Activated naive CD4-positive, alpha-beta T cell treated with anti-CD3 and anti-CD28 coated beads, Interleukin-2, amount 50 U/mL, for 72 hours (primary cell): ENCODE data around the gene LPAR1. TPM values are rescaled to one million over a fixed set of nuclear protein-coding genes. Genes with fewer than 3 reads are reported as not detected.

Source experiments
- ATAC-seq, 2 donors: fragments of 150-1000 bp; cut with Tn5 transposase; 2 replicates each; pipeline ENCODE4 v1.10.0; 2021; ENCODE audit warnings: mild to moderate bottlenecking in 2 of 2, moderate library complexity in 2 of 2
- DNase-seq, 2 donors: peaks; one replicate each; pipeline ENCODE4 v3.0.0; 2021 to 2022; ENCODE audit warnings: low spot score in 2 of 2
- H3K27ac Mint-ChIP-seq, 2 donors: one replicate each; pipeline ENCODE4 v1.8.0; 2022; ENCODE audit warnings: mild to moderate bottlenecking in 2 of 2, mixed read lengths in 2 of 2
- H3K36me3 Mint-ChIP-seq, 2 donors: one replicate each; pipeline ENCODE4 v1.8.0; 2022; ENCODE audit warnings: mixed read lengths in 2 of 2
- H3K9me3 Mint-ChIP-seq, 2 donors: one replicate each; pipeline ENCODE4 v1.8.0; 2022; ENCODE audit warnings: mixed read lengths in 2 of 2
- total RNA-seq, 2 donors: library from RNA; stranded (reverse); gene quantifications; one replicate each; pipeline ENCODE4 v1.2.3, GENCODE V29; 2022

Gene LPAR1
- total RNA-seq, 2 donors from 2014 or later, result not detected

- peaks cover 0 to 23% of the 10 kb centered on the region in 2 donors for H3K36me3 Mint-ChIP-seq
- H3K27ac Mint-ChIP-seq, result no peak overlapping the region
- H3K9me3 Mint-ChIP-seq, result peaks cover 13 to 27% of the 10 kb centered on the region in 2 donors
- ATAC-seq (no peak), DNase-seq (no peak)
Measured at GRCh38 chr9:110951805-110952539, 86.3 kb downstream of the LPAR1 start.

GRCh38 chr9:110950041-110950645 lies 88.1 kb downstream of the LPAR1 start:
- Mint-ChIP-seq H3K36me3 (peaks cover 0 to 23% of the 10 kb centered on the region in 2 donors), H3K27ac (no peak overlapping the region), H3K9me3 (peaks cover 13 to 26% of the 10 kb centered on the region in 2 donors)
- ATAC-seq (no peak), DNase-seq (no peak)

GRCh38 chr9:110949081-110949480 lies 89.2 kb downstream of the LPAR1 start:
- DNase-seq, result no peak
- Mint-ChIP-seq H3K9me3 (peaks cover 10 to 16% of the 10 kb centered on the region in 2 donors), H3K27ac (no peak overlapping the region), H3K36me3 (peaks cover 0 to 16% of the 10 kb centered on the region in 2 donors)
- ATAC-seq, result no peak

- H3K36me3 Mint-ChIP-seq, result peaks cover 0 to 2% of the 10 kb centered on the region in 2 donors
- ATAC-seq, result no peak
- H3K9me3 Mint-ChIP-seq, result peaks cover 0 to 3% of the 10 kb centered on the region in 2 donors
- H3K27ac Mint-ChIP-seq, result no peak overlapping the region
- DNase-seq, result no peak
Measured at GRCh38 chr9:110947491-110948044, 90.7 kb downstream of the LPAR1 start.

- no peak for DNase-seq
- no peaks in the 10 kb centered on the region for H3K36me3 Mint-ChIP-seq
Measured at GRCh38 chr9:110942522-110942921, 95.7 kb downstream of the LPAR1 start.

GRCh38 chr9:110940951-110941557 lies 97.2 kb downstream of the LPAR1 start:
- Mint-ChIP-seq H3K9me3 (no peaks in the 10 kb centered on the region), H3K27ac (no peak overlapping the region), H3K36me3 (no peaks in the 10 kb centered on the region)
- no peak for DNase-seq
- ATAC-seq, result no peak

More at GRCh38 chr9:110942522-110942921, 95.7 kb downstream of the LPAR1 start:
- Mint-ChIP-seq H3K9me3 (no peaks in the 10 kb centered on the region), H3K27ac (no peak overlapping the region)
- ATAC-seq, result no peak

GRCh38 chr9:110939573-110939972 lies 98.7 kb downstream of the LPAR1 start:
- ATAC-seq (no peak), DNase-seq (no peak)
- no peak overlapping the region for H3K27ac Mint-ChIP-seq
- H3K9me3 Mint-ChIP-seq, result peaks cover 4% of the 10 kb centered on the region in 2 donors
- no peaks in the 10 kb centered on the region for H3K36me3 Mint-ChIP-seq

- Mint-ChIP-seq H3K27ac (no peak overlapping the region), H3K36me3 (no peaks in the 10 kb centered on the region), H3K9me3 (peaks cover 4 to 6% of the 10 kb centered on the region in 2 donors)
- ATAC-seq, result no peak
- DNase-seq, result no peak
Measured at GRCh38 chr9:110939047-110939446, 99.2 kb downstream of the LPAR1 start.

GRCh38 chr9:110938242-110938641 lies 100.0 kb downstream of the LPAR1 start:
- no peak for ATAC-seq
- no peak for DNase-seq
- H3K27ac Mint-ChIP-seq, result no peak overlapping the region
- no peaks in the 10 kb centered on the region for H3K36me3 Mint-ChIP-seq
- H3K9me3 Mint-ChIP-seq, result peaks cover 4 to 6% of the 10 kb centered on the region in 2 donors

- no peak for ATAC-seq
- no peak overlapping the region for H3K27ac Mint-ChIP-seq
- no peaks in the 10 kb centered on the region for H3K36me3 Mint-ChIP-seq
- H3K9me3 Mint-ChIP-seq, result peaks cover 4 to 6% of the 10 kb centered on the region in 2 donors
- no peak for DNase-seq
Measured at GRCh38 chr9:110936719-110937452, 101.4 kb downstream of the LPAR1 start.

- peaks cover 4 to 6% of the 10 kb centered on the region in 2 donors for H3K9me3 Mint-ChIP-seq
- no peak for ATAC-seq
- no peak for DNase-seq
- H3K36me3 Mint-ChIP-seq, result no peaks in the 10 kb centered on the region
- H3K27ac Mint-ChIP-seq, result no peak overlapping the region
Measured at GRCh38 chr9:110936237-110936636, 102.0 kb downstream of the LPAR1 start.

- H3K36me3 Mint-ChIP-seq, result no peaks in the 10 kb centered on the region
- no peak overlapping the region for H3K27ac Mint-ChIP-seq
- H3K9me3 Mint-ChIP-seq, result peaks cover 4 to 6% of the 10 kb centered on the region in 2 donors
- DNase-seq (no peak), ATAC-seq (no peak)
Measured at GRCh38 chr9:110935829-110936228, 102.4 kb downstream of the LPAR1 start.

GRCh38 chr9:110933350-110934001 lies 104.8 kb downstream of the LPAR1 start:
- Mint-ChIP-seq H3K27ac (no peak overlapping the region), H3K9me3 (peaks cover 4 to 6% of the 10 kb centered on the region in 2 donors), H3K36me3 (no peaks in the 10 kb centered on the region)
- no peak for DNase-seq
- ATAC-seq, result peak in 1 of 2 donors; percentile 57

GRCh38 chr9:110932863-110933262 lies 105.4 kb downstream of the LPAR1 start:
- H3K27ac Mint-ChIP-seq, result no peak overlapping the region
- DNase-seq (no peak), ATAC-seq (no peak)
- peaks cover 4 to 6% of the 10 kb centered on the region in 2 donors for H3K9me3 Mint-ChIP-seq
- H3K36me3 Mint-ChIP-seq, result no peaks in the 10 kb centered on the region

GRCh38 chr9:110928599-110928998 lies 109.7 kb downstream of the LPAR1 start:
- no peak overlapping the region for H3K27ac Mint-ChIP-seq
- H3K9me3 Mint-ChIP-seq, result no peaks in the 10 kb centered on the region
- ATAC-seq, result no peak

GRCh38 chr9:110926828-110927487 lies 111.3 kb downstream of the LPAR1 start:
- H3K9me3 Mint-ChIP-seq, result no peaks in the 10 kb centered on the region
- no peaks in the 10 kb centered on the region for H3K36me3 Mint-ChIP-seq
- ATAC-seq (no peak), DNase-seq (no peak)
- no peak overlapping the region for H3K27ac Mint-ChIP-seq

More at GRCh38 chr9:110928599-110928998, 109.7 kb downstream of the LPAR1 start:
- no peak for DNase-seq
- H3K36me3 Mint-ChIP-seq, result no peaks in the 10 kb centered on the region
